Measurements from ENCODE around the gene COL24A1.
"Not testable (repeated sequence)": the region's sequence is repeated elsewhere in the genome, so short reads cannot be mapped to it uniquely, and the experiment has no call there.

COL24A1 gene

GRCh38 chr1:86101616-86102015 is 55.0 kb downstream of the COL24A1 start:
- no peak for DNase-seq (ENCODE audit: low read depth)
- no peak overlapping the region for H3K4me3 ChIP-seq (ENCODE audit: low read depth, low read length)

GRCh38 chr1:86100401-86100800 is 56.2 kb downstream of the COL24A1 start:
- no peak for DNase-seq (ENCODE audit: low read depth)

GRCh38 chr1:86089765-86090164 is 66.8 kb downstream of the COL24A1 start:
- DNase-seq (ENCODE audit: low read depth), result no peak
- no peak overlapping the region for H3K4me3 ChIP-seq (ENCODE audit: low read depth, low read length)

More at GRCh38 chr1:86100401-86100800, 56.2 kb downstream of the COL24A1 start:
- H3K4me3 ChIP-seq (ENCODE audit: low read depth, low read length), result no peak overlapping the region

- no peak overlapping the region for H3K4me3 ChIP-seq (ENCODE audit: low read depth, low read length)
- DNase-seq (ENCODE audit: low read depth), result no peak
These were observed 70.7 kb downstream of the COL24A1 start for GRCh38 chr1:86085741-86086409.

GRCh38 chr1:86084998-86085397 is 71.6 kb downstream of the COL24A1 start:
- no peak overlapping the region for H3K4me3 ChIP-seq (ENCODE audit: low read depth, low read length)
- DNase-seq (ENCODE audit: low read depth), result no peak

GRCh38 chr1:86082183-86082582 is 74.4 kb downstream of the COL24A1 start:
- no peak overlapping the region for H3K4me3 ChIP-seq (ENCODE audit: low read depth, low read length)
- no peak for DNase-seq (ENCODE audit: low read depth)

- not testable (repeated sequence) for H3K4me3 ChIP-seq (ENCODE audit: low read depth, low read length); DNase-seq (ENCODE audit: low read depth)
These were observed 84.1 kb downstream of the COL24A1 start for GRCh38 chr1:86072474-86072873.

GRCh38 chr1:86071870-86072269 is 84.7 kb downstream of the COL24A1 start:
- DNase-seq (ENCODE audit: low read depth); H3K4me3 ChIP-seq (ENCODE audit: low read depth, low read length): not testable (repeated sequence)

GRCh38 chr1:86069757-86070145 is 86.8 kb downstream of the COL24A1 start:
- no peak for DNase-seq (ENCODE audit: low read depth)
- H3K4me3 ChIP-seq (ENCODE audit: low read depth, low read length), result no peak overlapping the region

- H3K4me3 ChIP-seq (ENCODE audit: low read depth, low read length), result no peak overlapping the region
- no peak for DNase-seq (ENCODE audit: low read depth)
These were observed 87.5 kb downstream of the COL24A1 start for GRCh38 chr1:86068841-86069756.

GRCh38 chr1:86068271-86068721 is 88.3 kb downstream of the COL24A1 start:
- no peak for DNase-seq (ENCODE audit: low read depth)
- no peak overlapping the region for H3K4me3 ChIP-seq (ENCODE audit: low read depth, low read length)

- no peak for DNase-seq (ENCODE audit: low read depth)
- H3K4me3 ChIP-seq (ENCODE audit: low read depth, low read length), result no peak overlapping the region
These were observed 88.9 kb downstream of the COL24A1 start for GRCh38 chr1:86067626-86068025.

GRCh38 chr1:86064899-86065298 is 91.7 kb downstream of the COL24A1 start:
- no peak for DNase-seq (ENCODE audit: low read depth)
- H3K4me3 ChIP-seq (ENCODE audit: low read depth, low read length), result no peak overlapping the region

- no peak for DNase-seq (ENCODE audit: low read depth)
- no peak overlapping the region for H3K4me3 ChIP-seq (ENCODE audit: low read depth, low read length)
These were observed 92.9 kb downstream of the COL24A1 start for GRCh38 chr1:86063721-86064120.

GRCh38 chr1:86062453-86062852 is 94.1 kb downstream of the COL24A1 start:
- no peak overlapping the region for H3K4me3 ChIP-seq (ENCODE audit: low read depth, low read length)
- DNase-seq (ENCODE audit: low read depth), result no peak

- no peak for DNase-seq (ENCODE audit: low read depth)
- no peak overlapping the region for H3K4me3 ChIP-seq (ENCODE audit: low read depth, low read length)
These were observed 95.0 kb downstream of the COL24A1 start for GRCh38 chr1:86061551-86061990.

- DNase-seq (ENCODE audit: low read depth), result no peak
These were observed 102.2 kb downstream of the COL24A1 start for GRCh38 chr1:86054396-86054795.

GRCh38 chr1:86052948-86053698 is 103.4 kb downstream of the COL24A1 start:
- no peak for DNase-seq (ENCODE audit: low read depth)
- H3K4me3 ChIP-seq (ENCODE audit: low read depth, low read length), result no peak overlapping the region

More at GRCh38 chr1:86054396-86054795, 102.2 kb downstream of the COL24A1 start:
- H3K4me3 ChIP-seq (ENCODE audit: low read depth, low read length), result no peak overlapping the region

GRCh38 chr1:86035101-86035500 is 121.5 kb downstream of the COL24A1 start:
- H3K4me3 ChIP-seq (ENCODE audit: low read depth, low read length), result no peak overlapping the region
- no peak for DNase-seq (ENCODE audit: low read depth)

- H3K4me3 ChIP-seq (ENCODE audit: low read depth, low read length), result no peak overlapping the region
These were observed 126.4 kb downstream of the COL24A1 start for GRCh38 chr1:86030180-86030579.

More at GRCh38 chr1:86030180-86030579, 126.4 kb downstream of the COL24A1 start:
- no peak for DNase-seq (ENCODE audit: low read depth)
